ENCODE data around the gene ATP1B1.

Gene ATP1B1

DNA sequence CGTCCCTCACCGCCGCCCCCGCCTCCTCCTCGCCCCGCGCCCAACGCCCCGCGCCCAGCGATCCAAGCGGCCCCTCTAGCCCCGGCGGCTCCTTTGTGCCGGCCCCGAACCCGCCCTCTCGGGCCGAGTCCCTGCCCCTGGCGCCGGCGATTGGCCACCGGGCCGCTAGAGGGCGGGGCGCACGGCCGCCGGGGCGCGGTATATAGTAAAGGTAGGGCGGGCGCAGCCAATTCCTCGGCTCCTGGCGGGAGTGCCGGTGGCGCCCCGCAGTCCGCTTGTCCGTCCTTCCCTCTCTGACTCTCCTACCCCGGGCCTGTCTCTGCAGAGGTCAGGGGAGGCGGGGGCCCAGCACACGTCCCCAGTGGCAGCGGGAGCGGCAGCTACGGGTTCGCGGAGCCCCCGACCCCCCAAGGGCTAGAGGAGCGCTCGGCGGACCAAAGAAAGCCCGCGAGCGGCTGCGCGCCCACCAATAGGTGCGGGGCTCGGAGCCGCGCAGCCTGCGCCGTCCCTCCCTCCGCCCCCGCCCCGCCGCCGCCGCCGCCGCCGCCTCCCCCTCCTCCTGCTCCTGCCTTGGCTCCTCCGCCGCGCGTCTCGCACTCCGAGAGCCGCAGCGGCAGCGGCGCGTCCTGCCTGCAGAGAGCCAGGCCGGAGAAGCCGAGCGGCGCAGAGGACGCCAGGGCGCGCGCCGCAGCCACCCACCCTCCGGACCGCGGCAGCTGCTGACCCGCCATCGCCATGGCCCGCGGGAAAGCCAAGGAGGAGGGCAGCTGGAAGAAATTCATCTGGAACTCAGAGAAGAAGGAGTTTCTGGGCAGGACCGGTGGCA lies at the start of gene ATP1B1:
Gene ATP1B1, plus strand, starts transcription at position 596 of the 826 bp plus-strand sequence. Its CDS starts 140 bp downstream, at position 736.
- peak; percentile 48 to 65 for DNase-seq (ENCODE audit: low read depth in 2 of 2, low spot score in 1 of 2)

GRCh38 chr1:169059421-169059820 lies 47.1 kb upstream of the ATP1B1 start:
- DNase-seq (ENCODE audit: low read depth in 2 of 2, low spot score in 1 of 2): no peak

DNA sequence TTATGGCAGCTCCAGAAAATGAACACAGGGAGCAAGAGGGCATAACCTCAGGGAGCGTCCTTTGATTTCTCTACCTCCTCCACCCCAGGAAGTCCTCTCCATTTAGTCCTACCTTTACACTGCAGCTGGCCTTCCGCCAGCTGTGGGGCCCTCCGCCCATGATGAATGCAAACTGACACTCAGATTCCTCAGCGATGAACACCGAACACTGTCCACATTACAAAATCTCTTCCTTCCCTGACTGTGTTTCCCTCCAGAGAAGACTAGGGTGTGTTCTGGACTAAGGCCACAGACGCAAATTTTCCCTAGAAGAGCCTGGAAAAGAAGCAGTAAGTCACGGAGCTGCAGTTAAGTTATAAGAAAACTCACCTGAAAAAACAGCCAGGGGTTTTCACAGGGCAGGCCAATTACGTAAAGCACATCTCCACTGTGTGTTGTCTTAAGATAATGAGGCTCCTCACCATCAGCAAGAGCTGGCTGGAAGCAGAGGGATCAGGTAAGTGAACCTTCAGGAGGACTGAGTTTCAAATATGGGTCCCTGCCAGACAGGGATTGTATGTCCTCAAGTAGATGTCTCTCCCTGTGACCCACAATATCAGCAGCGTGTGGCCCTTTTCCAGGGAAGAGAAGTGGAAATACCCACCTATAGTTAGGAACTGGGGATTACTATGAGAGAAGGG lies 46.3 kb upstream of the ATP1B1 start:
- no peak for DNase-seq (ENCODE audit: low read depth in 2 of 2, low spot score in 1 of 2)

DNA sequence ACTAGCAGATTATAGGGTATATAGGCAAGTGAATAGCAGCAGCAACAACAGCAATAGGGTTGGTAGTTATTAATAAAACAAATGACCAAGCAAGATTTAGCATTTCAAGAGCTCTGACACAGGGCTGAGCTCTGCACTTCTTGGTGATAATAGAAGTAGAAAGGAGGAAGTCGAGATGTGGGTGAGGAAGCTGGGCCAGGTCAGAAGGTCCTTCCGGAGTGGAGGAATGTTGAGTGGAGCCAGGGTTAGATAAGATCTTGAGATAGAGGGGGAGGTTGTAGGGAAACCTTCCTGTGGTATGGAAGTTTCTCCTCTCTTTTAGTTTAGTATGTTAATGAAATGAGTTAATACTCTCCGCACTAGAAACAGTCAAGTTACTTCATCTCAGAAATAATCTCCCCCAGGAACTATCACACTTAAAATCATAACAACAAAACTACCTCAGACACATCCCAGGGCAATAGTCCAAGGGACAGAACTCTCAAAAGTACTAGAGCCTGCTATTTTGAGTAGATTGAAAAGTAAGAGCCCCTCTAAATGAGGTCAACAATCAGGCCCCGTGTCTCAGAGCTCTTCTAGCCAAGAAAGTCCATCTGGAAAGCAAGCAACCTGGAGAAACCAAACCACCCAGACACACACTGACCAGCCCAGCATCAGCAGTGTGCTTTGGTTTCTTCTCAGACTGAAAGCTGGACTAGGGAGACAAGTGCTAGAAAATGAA lies 45.4 kb upstream of the ATP1B1 start:
- no peak for DNase-seq (ENCODE audit: low read depth in 2 of 2, low spot score in 1 of 2)

DNA sequence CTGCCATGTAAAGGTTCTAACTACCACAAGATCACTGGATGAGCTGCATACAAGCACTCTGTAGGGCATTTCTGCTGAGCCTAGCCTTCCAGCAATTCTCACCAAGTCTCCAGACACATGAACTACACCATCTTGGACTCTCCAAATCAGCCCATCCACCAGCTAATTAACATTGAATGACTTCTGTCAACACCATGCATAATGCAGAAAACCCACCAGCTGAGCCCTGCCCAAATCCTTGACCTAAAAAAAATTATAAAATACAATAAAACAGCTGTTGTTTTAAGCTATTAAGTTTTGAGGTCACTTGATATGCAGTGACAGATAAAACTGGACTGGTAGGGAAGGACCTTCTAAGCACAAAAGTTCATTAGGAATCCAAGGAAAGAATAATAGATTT lies 44.3 kb upstream of the ATP1B1 start:
- no peak for DNase-seq (ENCODE audit: low read depth in 2 of 2, low spot score in 1 of 2)

GRCh38 chr1:169064103-169064502 lies 42.4 kb upstream of the ATP1B1 start:
- no peak for DNase-seq (ENCODE audit: low read depth in 2 of 2, low spot score in 1 of 2)

DNA sequence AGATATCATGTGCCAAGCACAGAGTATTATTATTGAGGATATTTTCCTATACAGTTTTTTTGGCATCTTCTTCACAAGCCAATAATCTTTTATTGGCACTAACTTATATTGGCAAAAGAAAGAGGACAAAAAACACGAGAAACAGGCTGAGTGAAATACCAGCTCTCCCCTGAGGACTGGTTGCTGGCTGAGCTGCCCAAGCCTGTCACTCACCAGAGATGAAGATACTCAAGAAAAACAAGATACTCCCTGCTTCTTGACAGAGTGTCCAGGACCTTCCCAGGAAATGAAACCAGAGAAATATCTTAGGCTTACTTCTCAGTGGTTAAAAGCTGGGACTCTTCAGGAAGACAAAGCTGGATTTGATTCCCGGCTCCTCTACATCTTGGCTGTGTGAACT lies 35.9 kb upstream of the ATP1B1 start:
- DNase-seq (ENCODE audit: low read depth in 2 of 2, low spot score in 1 of 2): no peak

DNA sequence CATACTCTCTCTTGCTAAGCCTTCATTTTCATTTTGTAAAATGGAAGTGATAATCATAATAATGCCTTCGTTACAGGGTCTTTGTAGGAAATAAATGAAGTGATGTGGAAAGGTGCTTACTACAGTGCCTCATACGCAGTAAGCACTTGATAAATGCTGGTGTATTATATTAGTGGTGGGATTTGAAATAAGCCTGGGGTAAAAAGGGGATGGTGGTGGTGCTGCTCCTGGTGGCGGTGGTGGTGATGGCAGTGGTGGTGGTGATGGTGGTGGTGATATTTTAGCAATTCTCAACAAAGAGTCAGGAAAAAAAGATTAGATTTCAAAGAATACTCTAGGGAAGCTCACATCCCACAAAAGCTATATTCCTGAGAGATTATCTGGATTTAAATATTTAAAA lies 35.5 kb upstream of the ATP1B1 start:
- DNase-seq (ENCODE audit: low read depth in 2 of 2, low spot score in 1 of 2): no peak

DNA sequence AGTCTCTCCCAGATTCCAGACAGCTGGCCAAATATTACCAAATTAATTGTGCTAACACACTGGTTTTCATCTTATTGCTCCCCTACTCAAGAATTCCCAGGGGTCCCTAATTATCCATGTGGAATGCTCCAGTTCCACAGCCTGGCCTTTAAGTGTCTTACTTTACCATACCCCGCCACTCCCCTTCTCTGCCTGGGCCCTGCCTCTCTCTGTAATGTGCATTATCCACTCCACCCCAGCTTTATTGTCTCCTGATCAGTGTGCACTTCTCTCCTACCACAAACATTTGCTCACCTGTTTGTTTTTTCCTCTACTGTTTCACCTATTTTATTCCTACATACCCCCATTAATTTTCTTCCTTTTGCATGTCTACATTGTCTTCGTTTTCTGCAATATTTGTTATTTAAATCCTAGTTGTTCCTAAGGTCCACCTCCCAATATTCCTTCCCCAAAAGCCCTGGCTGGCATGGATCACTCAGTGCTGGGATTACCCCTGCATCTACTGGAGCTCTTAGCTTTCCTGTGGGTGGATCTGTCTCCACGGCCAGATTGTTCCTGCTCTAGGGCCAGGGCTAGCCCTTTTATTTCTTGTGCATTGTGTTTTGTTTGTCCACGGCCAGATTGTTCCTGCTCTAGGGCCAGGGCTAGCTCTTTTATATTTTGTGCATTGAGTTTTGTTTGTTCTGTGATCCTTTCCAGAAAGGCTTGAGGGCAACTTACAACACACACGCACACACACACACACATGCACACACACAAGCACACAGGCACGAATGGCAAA lies 33.4 kb upstream of the ATP1B1 start:
- DNase-seq (ENCODE audit: low read depth in 2 of 2, low spot score in 1 of 2): no peak

DNA sequence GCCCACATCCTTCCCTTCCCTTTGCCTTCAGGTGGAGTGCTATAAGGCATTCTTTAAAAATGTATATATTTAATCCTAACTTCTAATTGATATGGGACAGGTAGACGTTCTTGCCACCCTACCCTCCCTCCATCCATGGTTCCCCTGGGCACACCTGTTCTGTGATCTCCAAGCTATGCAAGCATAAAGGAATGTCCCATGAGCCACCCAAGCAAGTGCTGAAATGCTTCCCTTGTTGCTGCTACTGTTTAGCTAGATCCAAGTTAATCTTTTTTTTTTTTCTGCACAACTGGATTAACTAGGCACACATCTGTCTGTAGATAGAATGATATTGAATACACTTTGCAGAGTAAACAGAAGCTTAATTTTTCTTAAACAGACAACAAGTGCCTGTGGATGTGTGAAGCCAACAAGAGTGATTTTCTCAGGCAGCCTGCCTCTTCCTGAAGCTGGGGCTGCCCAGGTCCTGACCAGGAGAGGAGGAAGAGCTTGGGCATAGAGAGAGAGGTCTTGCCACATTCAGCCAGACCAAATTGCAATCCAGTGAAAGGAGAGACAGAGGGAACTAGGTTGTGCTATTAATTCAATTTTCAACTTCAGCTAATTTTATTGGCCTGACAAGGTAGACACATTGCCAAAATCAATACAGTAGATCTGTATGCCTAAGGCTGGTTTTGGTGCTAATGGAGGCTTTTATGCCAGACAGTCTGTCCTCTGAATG lies 28.2 kb upstream of the ATP1B1 start:
- no peak for DNase-seq (ENCODE audit: low read depth in 2 of 2, low spot score in 1 of 2)

- no peak for DNase-seq (ENCODE audit: low read depth in 2 of 2, low spot score in 1 of 2)
These were observed 24.9 kb upstream of the ATP1B1 start for GRCh38 chr1:169081503-169082123.

DNA sequence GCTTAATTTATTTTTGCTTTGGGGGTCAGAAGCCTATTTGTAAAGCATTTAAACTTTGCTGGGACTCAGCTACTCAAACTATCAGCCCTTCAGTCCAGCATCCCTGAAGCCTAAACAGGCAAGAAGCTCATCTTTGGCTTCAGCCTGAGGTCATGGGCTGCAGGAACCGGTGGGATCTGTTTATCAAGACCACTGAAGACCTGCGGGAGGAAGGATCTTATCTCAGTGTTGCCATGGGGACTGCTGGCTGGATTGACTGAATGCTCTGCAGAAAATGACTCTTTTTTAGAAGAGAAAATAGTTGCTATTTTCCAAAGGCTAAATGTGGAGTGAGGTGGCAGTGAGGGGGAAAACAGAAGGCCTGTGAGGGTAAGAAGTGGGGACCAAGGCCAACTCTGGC lies 20.6 kb upstream of the ATP1B1 start:
- DNase-seq (ENCODE audit: low read depth in 2 of 2, low spot score in 1 of 2): no peak

DNA sequence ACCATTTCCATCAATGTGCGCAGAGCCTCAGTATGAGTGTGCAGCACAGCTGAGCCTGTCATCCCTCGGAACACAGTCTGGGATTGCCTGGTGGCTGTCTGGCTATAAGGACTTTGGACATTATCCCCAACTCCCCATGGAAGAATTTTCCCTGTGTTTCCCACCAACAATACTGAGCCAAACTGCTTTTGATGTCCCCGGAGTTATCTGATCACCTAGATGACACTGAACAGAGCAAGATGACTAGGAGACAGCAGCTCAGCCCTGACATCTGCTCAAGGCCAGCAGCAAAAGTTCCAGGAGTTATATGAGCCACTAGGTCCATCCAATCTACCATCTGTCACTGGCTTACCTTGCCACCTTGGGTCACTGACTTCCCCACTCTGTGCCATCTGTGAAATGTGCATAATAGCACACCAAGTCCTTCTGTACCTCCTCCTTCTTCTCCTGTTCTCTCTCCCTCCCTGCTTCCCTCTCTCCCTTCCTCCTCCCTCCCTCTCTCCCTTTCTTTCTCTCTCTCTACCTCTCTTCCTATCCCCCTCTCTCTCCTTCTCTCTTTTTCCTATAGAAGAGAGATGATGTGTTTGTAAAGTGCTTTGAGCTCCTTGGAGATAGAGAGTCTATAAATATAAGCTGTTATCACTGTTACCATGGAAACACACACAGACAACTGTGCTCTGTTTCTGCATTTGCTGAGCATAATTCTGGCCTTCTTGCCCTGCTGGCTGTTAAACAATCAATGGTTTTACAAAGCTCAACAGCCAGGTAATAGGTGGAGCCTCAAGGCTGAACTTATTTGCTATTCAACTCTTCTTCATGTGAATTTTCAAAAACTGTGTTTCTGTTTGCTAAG lies 19.7 kb upstream of the ATP1B1 start:
- no peak for DNase-seq (ENCODE audit: low read depth in 2 of 2, low spot score in 1 of 2)

- no peak for DNase-seq (ENCODE audit: low read depth in 2 of 2, low spot score in 1 of 2)
These were observed 18.6 kb upstream of the ATP1B1 start for GRCh38 chr1:169087876-169088275.

DNA sequence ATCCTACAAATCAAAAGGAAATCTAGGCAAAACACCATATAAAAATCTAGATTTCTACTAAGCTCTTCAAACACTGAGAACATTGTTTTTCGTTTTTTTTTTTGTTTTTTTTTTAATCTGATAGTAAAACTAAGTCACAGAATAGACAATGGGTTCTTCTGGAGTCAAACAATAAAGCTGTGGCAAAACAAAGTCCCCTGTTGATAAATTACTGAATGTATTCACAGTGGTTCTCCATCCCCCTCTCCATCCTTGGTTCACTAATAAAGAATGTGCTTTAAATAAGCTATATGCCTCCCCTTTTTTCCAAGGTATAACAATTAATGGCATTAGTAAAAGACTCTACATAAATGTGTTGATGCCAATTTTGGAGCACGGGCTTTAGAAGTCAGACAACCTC lies 16.7 kb upstream of the ATP1B1 start:
- DNase-seq (ENCODE audit: low read depth in 2 of 2, low spot score in 1 of 2): no peak

GRCh38 chr1:169090308-169090899 lies 16.1 kb upstream of the ATP1B1 start:
- no peak for DNase-seq (ENCODE audit: low read depth in 2 of 2, low spot score in 1 of 2)

- no peak for DNase-seq (ENCODE audit: low read depth in 2 of 2, low spot score in 1 of 2)
These were observed 15.6 kb upstream of the ATP1B1 start for GRCh38 chr1:169090900-169091311.

GRCh38 chr1:169091480-169091941 lies 15.0 kb upstream of the ATP1B1 start:
- DNase-seq (ENCODE audit: low read depth in 2 of 2, low spot score in 1 of 2): no peak

GRCh38 chr1:169092399-169092798 lies 14.1 kb upstream of the ATP1B1 start:
- no peak for DNase-seq (ENCODE audit: low read depth in 2 of 2, low spot score in 1 of 2)

Measured in stimulated activated CD8-positive, alpha-beta memory T cell treated with anti-CD3 and anti-CD28 coated beads, Interleukin-4, amount 100 ng/mL, for 1 hour (primary cell).